ENCODE results near the gene ISM1.

DNA sequence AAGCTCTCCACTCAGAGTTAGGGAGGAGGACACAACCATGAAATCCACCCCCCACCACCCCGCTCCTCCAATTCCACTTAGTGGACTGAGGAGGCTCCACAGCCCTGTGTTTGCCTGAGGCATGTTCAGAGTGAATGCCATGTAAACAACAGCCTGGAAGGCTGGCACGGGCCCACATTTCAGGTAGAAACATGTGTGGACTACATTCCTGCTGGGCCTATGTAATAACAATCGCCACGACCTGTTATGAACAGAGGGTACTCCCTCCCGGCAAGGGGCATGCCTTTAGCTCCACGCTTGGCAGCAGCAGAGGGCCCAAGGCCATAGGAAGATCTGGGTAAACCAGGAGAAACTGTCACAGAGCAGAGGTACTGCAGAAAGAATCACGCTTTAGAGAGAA is 65.5 kb downstream of the ISM1 start:
- no peak for TF ChIP-seq EZH2 (IDR thresholded peaks at IDR 0.05; ENCODE audit: insufficient read depth, low read length)
- TF ChIP-seq, protein P1, sequence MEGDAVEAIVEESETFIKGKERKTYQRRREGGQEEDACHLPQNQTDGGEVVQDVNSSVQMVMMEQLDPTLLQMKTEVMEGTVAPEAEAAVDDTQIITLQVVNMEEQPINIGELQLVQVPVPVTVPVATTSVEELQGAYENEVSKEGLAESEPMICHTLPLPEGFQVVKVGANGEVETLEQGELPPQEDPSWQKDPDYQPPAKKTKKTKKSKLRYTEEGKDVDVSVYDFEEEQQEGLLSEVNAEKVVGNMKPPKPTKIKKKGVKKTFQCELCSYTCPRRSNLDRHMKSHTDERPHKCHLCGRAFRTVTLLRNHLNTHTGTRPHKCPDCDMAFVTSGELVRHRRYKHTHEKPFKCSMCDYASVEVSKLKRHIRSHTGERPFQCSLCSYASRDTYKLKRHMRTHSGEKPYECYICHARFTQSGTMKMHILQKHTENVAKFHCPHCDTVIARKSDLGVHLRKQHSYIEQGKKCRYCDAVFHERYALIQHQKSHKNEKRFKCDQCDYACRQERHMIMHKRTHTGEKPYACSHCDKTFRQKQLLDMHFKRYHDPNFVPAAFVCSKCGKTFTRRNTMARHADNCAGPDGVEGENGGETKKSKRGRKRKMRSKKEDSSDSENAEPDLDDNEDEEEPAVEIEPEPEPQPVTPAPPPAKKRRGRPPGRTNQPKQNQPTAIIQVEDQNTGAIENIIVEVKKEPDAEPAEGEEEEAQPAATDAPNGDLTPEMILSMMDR (IDR thresholded peaks at IDR 0.05; ENCODE audit: insufficient read depth, low read depth, low read length) = no peak
